SJCRH30 (cell line): ENCODE data around the gene UBASH3B. TPM values are rescaled to one million over a fixed set of nuclear protein-coding genes. Genes with fewer than 3 reads are reported as not detected.
A peak's percentile ranks its signal among the peaks of the same experiment; 100 is the strongest.

Experiments
- DNase-seq, 2 experiments: peaks; one replicate each; pipeline ENCODE4 v3.0.0-alpha.2; 2015 to 2020
- H3K27ac ChIP-seq: fragments of 250-450 bp; sonication (Bioruptor Pico); 2 replicates; pipeline ENCODE4 v1.5.1; 2020; ENCODE audit warnings: mild to moderate bottlenecking, moderate library complexity
- H3K27me3 ChIP-seq: fragments of 250-450 bp; sonication (Bioruptor Pico); 2 replicates; pipeline ENCODE4 v1.5.1; 2020; ENCODE audit warnings: mild to moderate bottlenecking, moderate library complexity
- H3K36me3 ChIP-seq: fragments of 250-450 bp; sonication (Bioruptor Pico); 2 replicates; pipeline ENCODE4 v1.5.1; 2020; ENCODE audit warnings: mild to moderate bottlenecking, moderate library complexity
- H3K4me1 ChIP-seq: fragments of 250-450 bp; sonication (Bioruptor Pico); 2 replicates; pipeline ENCODE4 v1.5.1; 2020; ENCODE audit warnings: mild to moderate bottlenecking, moderate library complexity
- H3K4me3 ChIP-seq: fragments of 250-450 bp; sonication (Bioruptor Pico); 2 replicates; pipeline ENCODE4 v1.5.1; 2020; ENCODE audit warnings: mild to moderate bottlenecking, moderate library complexity
- H3K9me3 ChIP-seq: fragments of 250-450 bp; sonication (Bioruptor Pico); replicated peaks from 2 replicates; pipeline ENCODE4 v1.5.1; 2020; ENCODE audit warnings: mild to moderate bottlenecking, moderate library complexity
- total RNA-seq: library from RNA; depleted of rRNA; stranded (reverse); fragments of >200 nt; shearing (Covaris generic); gene quantifications from 2 replicates; pipeline ENCODE4 v1.2.3, GENCODE V29; 2014; rRNA removed

UBASH3B gene
- total RNA-seq, 1 experiment from 2014 or later, result 0.38 TPM

DNA sequence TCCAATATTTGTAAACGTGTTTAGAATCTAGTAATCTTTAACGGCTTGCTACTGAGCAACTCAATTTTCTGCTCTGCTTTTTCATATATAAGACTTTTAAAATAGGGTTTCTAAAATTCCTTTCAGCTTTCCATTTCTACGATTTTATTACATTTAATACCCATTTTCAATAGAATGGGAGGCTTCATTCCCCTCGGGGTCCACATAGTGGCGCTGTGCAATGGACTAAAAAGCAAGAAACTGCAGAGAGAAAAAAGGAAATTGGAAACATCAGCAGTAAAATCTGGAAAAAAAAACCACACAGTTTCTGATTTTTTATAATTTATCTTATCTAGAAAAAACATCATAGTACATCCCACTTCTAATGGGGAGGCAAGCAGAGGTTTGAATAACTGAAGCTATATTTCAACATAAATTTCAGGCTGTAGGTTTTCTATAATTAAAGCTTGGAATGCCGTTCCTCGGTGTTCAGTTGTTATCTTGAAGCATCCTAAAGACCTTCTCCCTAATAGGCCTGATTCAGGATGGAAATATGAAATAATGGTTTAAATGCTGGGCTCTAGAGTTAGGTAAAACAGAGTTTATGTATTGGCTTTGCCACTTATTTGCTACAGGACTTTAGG, 208.3 kb downstream of the UBASH3B start:
- no peak overlapping the region for H3K4me3 ChIP-seq
- H3K27ac ChIP-seq, result no peak overlapping the region
- no peaks in the 10 kb centered on the region for H3K9me3 ChIP-seq
- peak in 1 of 2 experiments; percentile 44 for DNase-seq
- H3K36me3 ChIP-seq, result no peaks in the 10 kb centered on the region
- peaks cover 3% of the 10 kb centered on the region; the same call in 1 of the 2 replicates for H3K27me3 ChIP-seq
- no peaks in the 10 kb centered on the region for H3K4me1 ChIP-seq

Other genes with a start within 250 kb of the UBASH3B start
- gene CRTAM, start 182.8 kb downstream of the UBASH3B start, total RNA-seq, result not detected in 2 replicates
- not detected in 2 replicates for gene JHY, start 227.0 kb downstream of the UBASH3B start, total RNA-seq